GM19025 (cell line): ENCODE data around the gene HYAL3.
"Not testable (repeated sequence)": the region's sequence is repeated elsewhere in the genome, so short reads cannot be mapped to it uniquely, and the experiment has no call there.

Source experiments
- ATAC-seq: cut with Tn5 transposase; IDR thresholded peaks from one replicate; pipeline ENCODE4 v1.9.1; 2021; ENCODE audit warnings: mild to moderate bottlenecking, low read depth, moderate library complexity; ENCODE audit not compliant: unreplicated experiment

HYAL3 gene

DNA sequence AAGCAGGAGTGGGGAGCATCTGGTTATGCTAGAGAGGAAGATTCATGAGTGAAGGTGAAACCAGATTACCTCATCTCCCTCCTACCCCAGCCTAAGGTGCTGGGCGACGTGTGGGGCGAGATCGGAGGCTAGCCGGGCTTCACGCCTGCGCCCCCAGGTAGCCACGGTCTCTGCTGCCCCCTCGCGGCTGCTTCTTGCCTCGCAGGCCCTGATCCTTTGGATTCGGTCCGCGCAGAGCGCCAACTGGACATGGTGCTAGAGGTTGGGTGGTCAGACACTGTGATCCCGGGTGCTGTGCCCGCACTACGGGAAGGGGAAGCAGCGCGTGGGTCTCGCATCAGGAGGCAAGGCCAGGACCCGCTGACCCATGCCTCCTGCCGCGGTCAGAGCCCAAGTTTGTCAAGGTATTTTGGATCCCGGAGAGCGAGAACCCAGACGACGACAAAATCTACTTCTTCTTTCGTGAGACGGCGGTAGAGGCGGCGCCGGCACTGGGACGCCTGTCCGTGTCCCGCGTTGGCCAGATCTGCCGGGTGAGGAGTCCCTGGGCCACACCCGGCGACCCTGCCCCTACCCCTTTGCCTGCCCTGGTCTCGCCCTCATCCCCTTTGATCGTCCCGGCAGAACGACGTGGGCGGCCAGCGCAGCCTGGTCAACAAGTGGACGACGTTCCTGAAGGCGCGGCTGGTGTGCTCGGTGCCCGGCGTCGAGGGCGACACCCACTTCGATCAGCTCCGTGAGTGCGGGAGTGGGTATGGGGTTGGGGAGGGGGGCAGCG lies 26.1 kb downstream of the HYAL3 start:
- ATAC-seq = peak; percentile 68

DNA sequence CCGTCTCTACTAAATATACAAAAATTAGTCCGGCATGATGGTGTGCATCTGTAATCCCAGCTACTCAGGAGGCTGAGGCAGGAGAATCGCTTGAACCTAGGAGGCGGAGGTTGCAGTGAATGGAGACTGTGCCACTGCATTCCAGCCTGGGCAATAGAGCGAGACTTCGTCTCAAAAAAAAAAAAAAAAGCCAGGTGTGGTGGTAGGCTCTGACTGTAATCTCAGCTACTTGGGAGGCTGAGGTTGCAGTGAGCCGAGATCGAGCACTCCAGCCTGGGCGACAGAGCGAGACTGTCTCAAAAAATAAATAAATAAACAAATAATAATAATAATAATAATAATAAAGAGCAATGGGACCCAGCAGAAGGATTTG lies 26.7 kb downstream of the HYAL3 start:
- ATAC-seq = not testable (repeated sequence)

DNA sequence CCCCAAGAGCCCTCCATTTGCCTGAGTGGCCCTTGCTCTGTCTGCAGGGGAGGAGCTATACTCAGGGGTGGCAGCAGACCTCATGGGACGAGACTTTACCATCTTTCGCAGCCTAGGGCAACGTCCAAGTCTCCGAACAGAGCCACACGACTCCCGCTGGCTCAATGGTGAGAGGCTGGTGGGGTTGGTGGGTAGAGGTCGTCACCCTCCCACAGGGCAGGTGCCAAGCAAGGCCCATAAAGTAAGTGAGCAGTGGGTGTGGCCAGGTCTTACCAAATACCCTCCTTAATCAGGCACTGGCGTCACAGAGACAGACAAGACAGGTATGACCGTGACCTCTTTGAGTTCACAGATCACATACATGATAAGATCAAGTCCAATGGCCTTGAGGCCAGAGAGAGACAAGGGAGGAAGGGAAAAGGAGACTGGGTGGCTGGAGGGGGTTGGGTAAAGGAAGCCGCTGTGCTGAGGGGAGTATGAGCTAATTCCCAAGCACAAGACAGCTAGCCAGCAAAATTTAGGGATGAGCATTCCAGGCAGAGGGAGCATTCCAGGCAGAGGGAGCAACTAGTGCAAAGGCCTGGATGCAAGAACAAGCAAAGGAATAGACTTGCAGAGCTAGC lies 27.8 kb downstream of the HYAL3 start:
- no peak for ATAC-seq

DNA sequence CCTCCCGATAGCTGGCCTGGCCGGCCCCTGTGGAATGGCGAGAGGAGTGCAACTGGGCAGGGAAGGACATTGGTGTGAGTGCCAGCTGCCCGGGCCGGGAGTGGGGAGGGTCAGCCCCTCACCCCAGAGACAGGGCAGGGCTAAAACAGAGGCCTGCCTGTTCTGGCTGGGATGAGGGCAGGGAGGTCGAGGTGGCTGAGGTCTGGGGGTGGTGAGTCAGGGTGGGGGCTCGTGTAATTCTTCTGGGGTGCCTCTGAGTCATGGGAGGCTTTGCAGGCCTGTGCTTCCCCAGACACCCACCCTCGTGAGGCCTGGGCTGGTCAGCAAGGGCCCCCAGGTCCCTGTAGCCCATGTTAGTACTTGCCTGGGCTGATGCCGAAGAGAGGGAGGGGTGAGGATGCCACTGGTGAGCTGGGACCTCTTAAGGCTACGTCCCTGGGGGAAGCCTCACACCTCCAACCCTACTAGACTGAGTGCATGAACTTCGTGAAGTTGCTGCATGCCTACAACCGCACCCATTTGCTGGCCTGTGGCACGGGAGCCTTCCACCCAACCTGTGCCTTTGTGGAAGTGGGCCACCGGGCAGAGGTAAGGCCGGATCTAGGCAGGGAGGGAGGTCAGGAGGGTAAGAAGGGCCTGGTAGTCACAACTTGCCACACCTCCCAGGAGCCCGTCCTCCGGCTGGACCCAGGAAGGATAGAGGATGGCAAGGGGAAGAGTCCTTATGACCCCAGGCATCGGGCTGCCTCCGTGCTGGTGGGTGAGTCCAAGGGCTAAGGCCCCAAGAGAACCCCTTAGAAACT lies 28.6 kb downstream of the HYAL3 start:
- ATAC-seq = no peak

DNA sequence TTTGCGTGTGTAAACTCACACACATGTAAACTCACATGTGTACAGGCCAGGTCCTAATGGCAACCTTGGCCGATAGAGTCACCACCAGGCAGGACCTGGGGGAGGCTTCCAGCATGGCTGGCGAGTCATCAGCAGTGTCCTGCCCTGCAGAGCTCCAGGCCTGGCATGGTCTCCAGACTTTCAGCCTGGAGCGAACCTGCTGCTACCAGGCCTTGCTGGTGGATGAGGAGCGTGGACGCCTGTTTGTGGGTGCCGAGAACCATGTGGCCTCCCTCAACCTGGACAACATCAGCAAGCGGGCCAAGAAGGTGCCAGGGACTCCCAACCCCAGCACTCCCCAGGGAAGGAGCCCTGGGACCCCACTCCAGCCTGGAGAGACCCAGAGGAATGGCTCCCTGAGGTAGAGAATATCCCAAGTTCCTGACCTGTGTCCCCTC lies 29.2 kb downstream of the HYAL3 start:
- no peak for ATAC-seq

DNA sequence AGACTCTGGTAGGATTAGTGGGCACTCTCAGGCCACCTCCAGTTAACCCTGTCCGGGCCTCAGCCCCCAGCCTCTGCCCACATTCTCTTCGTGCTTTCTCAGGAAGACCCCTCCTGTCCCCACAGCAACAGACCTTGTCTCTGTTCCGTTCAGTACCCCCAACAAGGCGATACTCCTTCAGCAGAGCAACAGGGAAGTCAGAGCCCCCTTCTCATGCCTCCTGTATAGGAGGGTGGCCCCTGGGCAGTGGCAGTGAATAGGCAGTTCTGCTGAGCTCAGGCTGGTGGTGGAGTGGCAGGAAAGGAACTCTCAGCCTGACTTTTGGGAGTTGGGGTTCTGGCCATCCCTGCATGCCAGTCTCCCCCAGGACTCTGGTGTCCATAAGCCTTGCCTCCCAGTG lies 29.7 kb downstream of the HYAL3 start:
- no peak for ATAC-seq

DNA sequence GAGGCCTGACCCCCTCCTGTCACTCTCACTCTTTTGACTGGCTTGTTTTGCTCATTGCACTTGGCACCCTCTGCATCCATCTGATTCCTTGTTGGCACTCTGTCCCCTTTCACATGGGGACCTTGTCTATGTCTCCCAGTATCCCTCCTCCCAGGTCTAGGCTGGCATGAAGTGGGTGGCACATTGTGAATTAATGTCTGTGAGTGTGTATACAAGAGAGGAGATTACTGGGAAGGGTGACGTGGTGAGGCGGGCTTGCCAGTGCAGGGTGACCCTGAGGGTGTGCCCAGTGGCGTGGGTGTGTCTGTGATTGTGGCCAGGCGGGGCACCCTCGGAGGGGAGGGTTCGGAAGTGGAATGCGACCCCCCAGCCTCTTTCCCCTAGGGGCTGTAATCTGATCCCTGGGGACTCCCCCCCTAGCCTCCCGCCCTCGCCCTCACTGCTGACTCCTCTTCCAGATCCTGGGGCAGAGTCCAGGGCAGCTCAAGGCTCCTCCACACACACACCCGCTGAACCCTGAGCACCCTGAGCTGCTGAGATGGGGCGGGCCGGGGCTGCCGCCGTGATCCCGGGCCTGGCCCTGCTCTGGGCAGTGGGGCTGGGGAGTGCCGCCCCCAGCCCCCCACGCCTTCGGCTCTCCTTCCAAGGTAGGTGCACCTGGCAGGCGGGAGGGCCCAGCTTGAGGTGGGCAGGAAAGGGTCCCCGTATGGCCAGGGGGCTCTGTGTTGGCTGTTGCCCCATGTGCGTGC lies 30.3 kb downstream of the HYAL3 start, which contains the start of gene SEMA3B:
TSS of gene SEMA3B (plus strand) at position 445 of the 749 bp plus-strand sequence. CDS start at position 539, 94 bp downstream.
- no peak for ATAC-seq

DNA sequence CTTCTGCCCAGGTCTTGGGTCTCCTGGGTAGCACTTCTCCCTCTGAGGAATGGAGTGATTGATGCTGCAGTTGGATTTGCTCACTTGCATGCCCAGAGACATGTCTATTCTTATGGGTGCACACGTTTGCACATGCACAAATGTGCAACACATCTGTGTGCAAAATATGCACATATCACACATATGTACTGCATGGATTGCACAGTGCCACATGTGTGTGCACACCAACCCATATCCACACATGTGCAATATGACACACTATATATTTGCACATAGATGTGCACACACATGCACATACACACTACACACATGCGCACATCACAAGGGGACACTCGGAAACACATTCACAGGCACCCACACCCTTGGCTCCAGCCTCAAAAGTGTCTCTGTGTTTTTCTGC lies 30.9 kb downstream of the HYAL3 start:
- ATAC-seq = no peak

DNA sequence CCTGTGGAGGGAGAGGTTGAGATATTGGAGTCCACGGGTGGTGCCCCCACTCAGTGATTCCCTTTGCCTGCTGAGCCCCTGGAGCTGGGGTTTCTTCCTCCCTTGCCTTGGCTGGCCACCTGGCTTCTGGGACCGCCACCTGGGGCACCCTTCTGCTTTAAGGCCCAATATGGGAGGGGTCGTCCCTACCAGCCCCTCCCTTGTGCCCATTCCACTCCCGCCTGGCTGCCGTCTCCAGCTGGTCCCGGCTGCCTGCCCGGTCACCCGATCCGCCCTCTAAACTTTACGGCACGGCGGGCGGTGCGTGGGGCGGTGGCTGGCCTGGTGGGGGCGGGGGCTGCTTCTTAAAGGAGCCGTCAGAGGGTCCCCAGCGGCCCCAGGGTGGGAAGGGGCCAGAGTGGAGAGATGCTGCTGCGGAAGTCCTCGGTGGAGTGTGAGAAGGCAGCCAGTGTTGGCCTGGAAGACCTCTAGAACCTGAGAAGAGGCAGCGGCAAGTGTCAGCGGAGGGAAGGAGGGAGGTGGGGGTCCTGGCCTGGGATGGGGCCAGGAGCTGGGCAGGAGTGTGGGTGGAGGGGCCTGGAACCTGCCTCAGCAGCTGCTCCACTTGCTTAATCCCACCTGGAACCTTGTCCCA lies 31.8 kb downstream of the HYAL3 start:
- no peak for ATAC-seq

DNA sequence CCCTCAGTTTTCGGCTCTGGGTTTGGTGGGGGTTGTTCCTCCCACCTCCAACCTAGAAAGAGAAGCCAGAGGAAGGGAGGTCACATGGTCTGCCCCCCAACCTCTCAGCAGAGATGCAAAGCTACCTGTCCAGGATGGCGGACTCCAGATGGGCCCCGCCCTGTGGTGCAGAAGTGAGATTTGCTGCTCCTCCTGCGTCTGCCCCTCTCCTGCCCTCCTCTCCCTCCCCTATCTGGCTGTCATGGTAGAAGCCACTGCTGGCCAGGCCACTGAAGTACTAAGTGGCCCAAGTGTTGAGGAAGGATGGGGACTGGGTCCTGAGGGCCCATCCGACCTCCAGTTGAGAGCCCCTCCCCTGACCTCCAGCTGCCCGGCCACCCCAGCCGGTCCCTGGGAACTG lies 32.4 kb downstream of the HYAL3 start:
- no peak for ATAC-seq

DNA sequence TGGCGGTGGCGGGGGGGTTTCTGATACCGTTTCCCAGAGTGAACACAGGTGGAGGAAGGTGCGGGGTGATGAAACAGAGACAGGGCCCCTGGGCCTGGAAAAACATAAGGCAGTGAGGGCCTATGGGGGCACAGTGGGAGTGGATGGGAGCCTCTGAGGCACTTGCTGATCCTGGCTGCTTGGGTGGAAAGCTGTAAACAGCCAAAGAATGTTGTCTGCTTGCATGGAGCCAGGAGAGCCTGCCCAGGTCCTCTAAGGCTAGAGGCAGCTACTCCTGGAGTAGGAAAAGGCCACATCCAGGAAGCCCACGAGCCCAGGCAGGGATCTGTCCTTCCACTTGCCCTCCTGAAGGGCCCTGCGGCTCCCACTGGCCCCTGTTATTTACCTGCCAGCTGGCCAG lies 33.2 kb downstream of the HYAL3 start:
- no peak for ATAC-seq

DNA sequence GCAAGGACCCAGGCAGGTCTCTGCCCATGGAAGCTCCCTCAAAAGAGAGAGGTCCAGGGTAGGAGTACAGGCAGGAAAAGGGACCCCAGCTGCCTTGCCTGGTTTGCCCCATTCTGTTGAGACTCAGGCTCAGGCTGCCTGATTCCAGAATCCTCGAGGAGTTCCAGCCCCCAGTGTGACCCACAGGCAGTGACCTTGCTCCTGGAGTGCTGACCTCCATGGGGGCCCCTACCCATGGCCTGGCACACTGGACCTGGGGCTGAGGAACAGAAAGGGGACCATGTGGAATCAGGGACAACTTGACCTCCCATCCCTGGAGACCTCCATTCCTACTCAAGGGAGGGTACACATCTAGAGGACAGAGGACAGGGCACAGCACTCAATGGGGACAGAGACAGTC lies 33.6 kb downstream of the HYAL3 start:
- ATAC-seq = no peak

DNA sequence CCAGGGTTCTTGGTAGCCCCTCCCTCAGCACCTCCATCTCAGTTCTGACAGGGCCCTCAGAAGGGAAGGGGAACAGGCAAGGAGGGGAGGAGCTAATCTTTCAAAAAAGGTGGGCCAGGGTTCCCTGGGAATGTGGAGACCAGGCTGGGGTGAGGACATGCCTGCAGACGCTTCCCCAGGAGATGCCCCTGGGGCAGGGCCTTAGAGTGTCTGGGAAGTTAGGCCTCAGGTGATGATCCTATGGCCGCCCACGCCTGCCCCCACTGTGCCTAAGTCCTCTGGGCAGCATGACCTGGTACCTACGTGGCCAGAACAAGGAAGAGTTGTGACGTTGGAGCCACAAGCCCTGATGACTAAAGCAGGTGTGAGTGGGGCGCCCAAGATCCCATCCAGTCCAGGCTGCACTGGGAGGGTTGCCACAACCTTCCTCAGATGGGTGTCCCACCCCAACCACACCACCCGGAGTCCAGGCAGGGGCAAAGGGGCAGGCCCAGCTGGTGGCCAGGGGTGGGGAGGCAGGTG lies 34.2 kb downstream of the HYAL3 start:
- ATAC-seq = no peak

DNA sequence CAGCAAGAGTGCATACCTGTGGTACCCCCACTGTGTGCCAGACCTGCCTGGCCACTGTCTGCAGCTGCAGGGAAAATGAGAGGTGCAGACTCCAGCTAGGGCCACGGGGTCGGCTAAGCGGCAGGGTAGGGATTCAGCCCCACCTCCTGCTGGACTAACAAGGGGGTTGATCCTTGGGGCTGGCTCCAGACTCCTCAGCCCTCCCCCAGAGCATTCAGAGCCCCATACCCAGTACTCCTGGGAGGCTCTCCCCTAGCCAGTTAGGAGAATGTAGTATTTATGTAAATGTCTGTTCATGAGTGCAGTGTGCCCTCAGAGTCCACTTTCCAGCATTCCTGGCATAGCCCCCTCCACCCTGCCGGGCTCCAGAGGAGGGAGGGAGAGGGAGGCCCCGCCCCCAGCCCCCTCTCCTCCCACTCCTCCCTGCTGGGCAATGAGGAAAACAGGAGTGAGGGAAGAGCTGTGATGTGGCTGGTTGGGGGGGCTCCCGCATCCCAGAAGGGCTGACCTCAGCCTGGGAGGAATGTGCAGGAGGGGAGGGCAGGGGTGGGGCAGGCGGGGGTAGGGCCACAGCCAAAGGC lies 34.7 kb downstream of the HYAL3 start:
- no peak for ATAC-seq

DNA sequence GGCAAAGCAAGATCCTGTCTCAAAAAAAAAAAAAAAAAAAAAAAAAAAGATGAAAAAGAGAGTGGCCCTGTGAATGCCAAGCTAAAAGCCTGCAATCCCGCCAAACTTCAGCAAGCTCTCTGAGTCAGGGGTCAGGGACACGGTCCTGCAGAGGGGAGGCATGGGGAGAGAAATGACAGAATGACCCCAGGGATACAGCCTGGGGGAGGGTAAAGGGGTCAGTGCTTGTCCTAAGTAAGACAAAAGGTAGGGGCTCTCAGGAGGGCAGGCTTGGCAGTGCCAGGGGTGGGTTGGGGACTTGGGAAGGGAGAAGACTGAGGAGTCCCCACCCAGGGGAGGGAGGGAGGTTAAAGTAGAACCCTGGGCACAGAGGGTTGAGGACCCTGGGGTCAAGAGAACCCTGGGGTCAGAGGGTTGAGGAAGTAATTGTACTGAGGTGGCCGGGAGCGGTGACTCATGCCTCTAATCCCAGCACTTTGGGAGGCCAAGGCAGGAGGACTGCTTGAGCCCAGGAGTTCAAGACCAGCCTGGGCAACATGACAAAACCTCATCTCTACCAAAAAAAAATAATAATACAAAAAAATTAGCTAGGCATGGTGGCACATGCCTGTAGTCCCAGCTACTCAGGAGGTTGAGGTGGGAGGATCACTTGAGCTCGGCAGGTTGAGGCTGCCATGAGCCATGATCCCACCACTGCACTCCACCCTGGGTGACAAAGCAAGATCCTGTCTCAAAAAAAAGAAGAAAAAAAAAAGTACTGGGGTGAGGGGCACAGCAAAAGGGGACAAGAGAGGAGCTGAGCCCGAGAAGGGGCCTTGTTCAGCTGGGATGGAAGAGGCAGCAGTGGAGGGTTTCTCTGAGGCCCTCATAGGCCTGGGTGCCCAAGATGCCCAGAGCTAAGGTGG lies 35.5 kb downstream of the HYAL3 start:
- no peak for ATAC-seq

DNA sequence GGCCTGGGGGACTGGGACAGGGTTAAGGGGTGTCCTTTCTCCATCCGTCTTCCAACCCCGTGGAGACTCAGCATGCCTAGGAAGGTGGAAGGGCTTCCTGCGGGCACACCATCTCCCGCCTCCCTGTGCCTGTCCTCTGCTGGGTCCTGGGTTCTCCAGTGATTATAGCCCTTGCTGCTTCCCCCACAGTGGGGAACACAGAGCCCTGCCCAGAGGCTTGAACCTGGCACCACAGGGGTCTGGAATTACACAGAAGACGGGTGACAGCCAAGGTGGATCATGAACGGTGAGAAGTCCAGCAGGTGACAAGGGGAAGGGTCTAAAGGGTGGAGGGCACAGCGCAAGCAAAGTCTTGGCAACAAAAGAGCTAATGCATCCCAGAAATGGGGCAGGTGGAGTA lies 36.4 kb downstream of the HYAL3 start:
- ATAC-seq = no peak

DNA sequence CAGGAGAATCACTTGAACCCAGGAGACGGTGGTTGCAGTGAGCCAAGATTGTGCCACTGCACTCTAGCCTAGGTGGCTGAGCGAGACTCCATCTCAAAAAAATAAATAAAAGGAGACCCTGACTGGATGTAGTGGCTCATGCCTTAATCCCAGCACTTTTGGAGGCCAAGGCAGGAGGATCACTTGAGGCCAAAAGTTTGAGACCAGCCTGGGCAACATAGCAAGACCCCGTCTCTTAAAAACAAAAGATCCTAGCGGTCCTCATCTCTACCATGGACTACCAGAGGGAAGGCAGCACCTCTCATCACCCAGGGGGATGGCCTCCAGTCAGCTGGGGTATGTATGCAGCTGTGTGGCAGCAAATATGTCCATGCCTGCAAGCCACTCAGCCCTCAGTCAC lies 37.0 kb downstream of the HYAL3 start:
- ATAC-seq = not testable (repeated sequence)

DNA sequence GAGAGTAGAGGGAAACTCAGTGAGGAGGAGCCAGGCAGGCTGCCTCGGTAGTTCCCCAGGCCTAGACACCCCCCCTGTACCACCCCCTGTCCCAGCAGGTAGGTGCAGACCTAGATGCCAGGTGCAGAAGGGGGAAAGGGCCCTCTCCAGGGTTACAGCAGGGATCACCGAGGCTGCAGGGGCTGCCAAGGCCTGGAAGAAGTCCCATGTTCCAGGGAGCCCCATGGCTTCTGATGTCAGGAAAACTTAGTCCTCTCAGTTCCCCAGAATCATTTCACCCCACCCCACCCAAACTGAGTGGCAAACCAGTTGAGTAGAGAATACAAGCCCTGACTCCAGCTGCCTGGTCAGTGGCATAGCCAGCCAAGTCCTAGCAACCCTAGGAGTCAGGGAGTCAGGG lies 37.7 kb downstream of the HYAL3 start:
- ATAC-seq = no peak
